NCI-H2107 treated with DMSO at 0.1 percent for 48 hours (cell line): ENCODE measurements around the gene SPATA21.
A peak's percentile ranks its signal among the peaks of the same experiment; 100 is the strongest.
"Not testable (repeated sequence)": the region's sequence is repeated elsewhere in the genome, so short reads cannot be mapped to it uniquely, and the experiment has no call there.

ENCODE experiments used
- DNase-seq: peaks from one replicate; lab custom pipeline; 2025; ENCODE audit not compliant: unreplicated experiment; lab: John Stamatoyannopoulos, UW

SPATA21 gene

GRCh38 chr1:16386454-16387113 lies 50.6 kb downstream of the SPATA21 start:
- no peak for DNase-seq

GRCh38 chr1:16385659-16386453 lies 51.4 kb downstream of the SPATA21 start:
- DNase-seq = no peak

- DNase-seq = no peak
Observed at GRCh38 chr1:16383888-16384287, 53.3 kb downstream of the SPATA21 start.

GRCh38 chr1:16380868-16381267 lies 56.4 kb downstream of the SPATA21 start:
- no peak for DNase-seq

- DNase-seq = no peak
Observed at GRCh38 chr1:16378443-16378842, 58.8 kb downstream of the SPATA21 start.

- DNase-seq = no peak
Observed at GRCh38 chr1:16376971-16377370, 60.3 kb downstream of the SPATA21 start.

GRCh38 chr1:16375521-16376340 lies 61.5 kb downstream of the SPATA21 start:
- no peak for DNase-seq

GRCh38 chr1:16374266-16374665 lies 63.0 kb downstream of the SPATA21 start:
- no peak for DNase-seq

GRCh38 chr1:16372535-16373285 lies 64.5 kb downstream of the SPATA21 start:
- DNase-seq = no peak

- DNase-seq = no peak
Observed at GRCh38 chr1:16371725-16372124, 65.5 kb downstream of the SPATA21 start.

GRCh38 chr1:16369821-16370220 lies 67.4 kb downstream of the SPATA21 start:
- no peak for DNase-seq

GRCh38 chr1:16367968-16368890 lies 69.0 kb downstream of the SPATA21 start:
- peak; percentile 41 for DNase-seq

GRCh38 chr1:16367258-16367967 lies 69.8 kb downstream of the SPATA21 start:
- DNase-seq = peak; percentile 61

GRCh38 chr1:16366722-16367257 lies 70.4 kb downstream of the SPATA21 start, which contains the start of gene SZRD1:
Gene SZRD1, plus strand, starts transcription at chr1:16367242. Its CDS starts 16 bp downstream, at chr1:16367258.
- DNase-seq = peak; percentile 98

GRCh38 chr1:16365146-16365498 lies 72.1 kb downstream of the SPATA21 start:
- DNase-seq = not testable (repeated sequence)

- DNase-seq = no peak
Observed at GRCh38 chr1:16356867-16357266, 80.4 kb downstream of the SPATA21 start.

- no peak for DNase-seq
Observed at GRCh38 chr1:16354619-16355018, 82.6 kb downstream of the SPATA21 start.

- no peak for DNase-seq
Observed at GRCh38 chr1:16352842-16353535, 84.2 kb downstream of the SPATA21 start.
